Trophoblast cell (in vitro differentiated cells and primary cell): ENCODE results near the gene COBLL1.

Source experiments
- DNase-seq, 2 donors: peaks; one replicate each; pipeline ENCODE4 v3.0.0-alpha.2; 2016
- H2AFZ ChIP-seq: 2 replicates; pipeline ENCODE4 v1.6.1; 2013; ENCODE audit warnings: low read length, moderate library complexity, mild to moderate bottlenecking; ENCODE audit not compliant: insufficient read depth, poor library complexity
- H2AK5ac ChIP-seq: 2 replicates; pipeline ENCODE4 v1.6.1; 2013; ENCODE audit warnings: mild to moderate bottlenecking, low read length
- H2BK120ac ChIP-seq: 2 replicates; pipeline ENCODE4 v1.6.1; 2013; ENCODE audit warnings: low read length, mild to moderate bottlenecking, moderate library complexity; ENCODE audit not compliant: insufficient read depth, poor library complexity
- H2BK12ac ChIP-seq: 2 replicates; pipeline ENCODE4 v1.6.1; 2013; ENCODE audit warnings: mild to moderate bottlenecking, low read length, moderate library complexity
- H2BK5ac ChIP-seq: 2 replicates; pipeline ENCODE4 v1.6.1; 2013; ENCODE audit warnings: low read length, low read depth, moderate library complexity, mild to moderate bottlenecking; ENCODE audit not compliant: poor library complexity
- H3K14ac ChIP-seq: 2 replicates; pipeline ENCODE4 v1.6.1; 2013; ENCODE audit warnings: mild to moderate bottlenecking, low read length
- H3K18ac ChIP-seq: 2 replicates; pipeline ENCODE4 v1.6.1; 2013; ENCODE audit warnings: mild to moderate bottlenecking, low read length
- H3K23ac ChIP-seq: 2 replicates; pipeline ENCODE4 v1.6.1; 2013; ENCODE audit warnings: low read length
- H3K27ac ChIP-seq: 2 replicates; pipeline ENCODE4 v1.5.1; 2013; ENCODE audit warnings: low read depth, mild to moderate bottlenecking, inconsistent platforms, low read length, moderate library complexity
- H3K27me3 ChIP-seq: 2 replicates; pipeline ENCODE4 v1.6.1; 2013; ENCODE audit warnings: inconsistent platforms, mild to moderate bottlenecking, low read length, moderate library complexity; ENCODE audit not compliant: insufficient read depth
- H3K36me3 ChIP-seq, 2 experiments: 1 replicate in 1 of 2; 2 replicates in 1 of 2; pipeline ENCODE4 v1.6.1; 2013; ENCODE audit warnings: low read length in 2 of 2, mild to moderate bottlenecking in 2 of 2, moderate library complexity in 1 of 2; ENCODE audit not compliant: insufficient read depth in 2 of 2, control insufficient read depth in 1 of 2
- H3K4ac ChIP-seq: 2 replicates; pipeline ENCODE4 v1.6.1; 2013; ENCODE audit warnings: low read depth, mild to moderate bottlenecking, low read length, moderate library complexity
- H3K4me1 ChIP-seq, 2 experiments: 1 replicate in 1 of 2; 2 replicates in 1 of 2; pipeline ENCODE4 v1.6.1; 2013; ENCODE audit warnings: low read length in 2 of 2, mild to moderate bottlenecking in 2 of 2, moderate library complexity in 1 of 2; ENCODE audit not compliant: insufficient read depth in 2 of 2, control insufficient read depth in 1 of 2
- H3K4me2 ChIP-seq: 2 replicates; pipeline ENCODE4 v1.6.1; 2013; ENCODE audit warnings: inconsistent platforms, mild to moderate bottlenecking, low read length, moderate library complexity
- H3K4me3 ChIP-seq: 2 replicates; pipeline ENCODE4 v1.5.1; 2013; ENCODE audit warnings: mild to moderate bottlenecking, low read depth, low read length, inconsistent platforms
- H3K79me1 ChIP-seq: one replicate; pipeline ENCODE4 v1.6.1; 2013; ENCODE audit warnings: low read length
- H3K79me2 ChIP-seq: 2 replicates; pipeline ENCODE4 v1.6.1; 2013; ENCODE audit warnings: low read length, mild to moderate bottlenecking; ENCODE audit not compliant: control insufficient read depth, insufficient read depth, poor library complexity
- H3K9ac ChIP-seq: 2 replicates; pipeline ENCODE4 v1.6.1; 2013; ENCODE audit warnings: mild to moderate bottlenecking, low read length
- H3K9me3 ChIP-seq: 2 replicates; pipeline ENCODE4 v1.6.1; 2013; ENCODE audit warnings: low read depth, mild to moderate bottlenecking, control low read depth, inconsistent platforms, low read length; ENCODE audit not compliant: insufficient read depth
- H4K12ac ChIP-seq: 2 replicates; pipeline ENCODE4 v1.6.1; 2013; ENCODE audit warnings: low read depth, mild to moderate bottlenecking, low read length, moderate library complexity
- H4K8ac ChIP-seq: 2 replicates; pipeline ENCODE4 v1.6.1; 2013; ENCODE audit warnings: low read depth, mild to moderate bottlenecking, low read length, moderate library complexity
- H4K91ac ChIP-seq: one replicate; pipeline ENCODE4 v1.6.1; 2013; ENCODE audit warnings: low read depth, mild to moderate bottlenecking, low read length, moderate library complexity
- whole genome bisulfite sequencing: extraction: QIAGEN DNeasy Blood & Tissue Kit; methylation state at CpG from one replicate; pipeline ENCODE4 v1.1.7; 2013; ENCODE audit warnings: missing lambda C conversion rate; ENCODE audit not compliant: insufficient read length, insufficient coverage; ENCODE audit errors: extremely low coverage; 5-methylcytosine and 5-hydroxymethylcytosine counted together

COBLL1 gene

DNA sequence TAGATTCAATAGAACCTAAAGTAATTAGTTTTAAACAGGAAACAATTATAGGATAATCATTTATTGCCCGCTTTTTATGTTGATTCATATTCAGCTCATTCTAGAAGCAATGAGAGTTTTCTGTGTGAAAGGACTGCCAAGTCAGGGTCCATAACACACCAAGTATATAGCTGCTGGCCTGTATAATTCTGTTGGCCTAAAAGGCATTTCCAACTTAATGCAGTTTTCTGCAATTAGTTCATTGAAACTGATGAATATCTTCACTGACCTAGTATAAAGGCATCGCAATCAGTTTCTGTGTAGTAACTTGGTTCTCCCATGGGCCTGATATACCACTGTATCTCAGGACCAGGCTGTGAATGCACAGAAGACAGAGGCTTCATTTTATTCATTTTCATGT is 151.3 kb downstream of the COBLL1 start:
- no peak overlapping the region for H2BK120ac ChIP-seq
- H3K27me3 ChIP-seq, result no peaks in the 10 kb centered on the region
- no peak overlapping the region for H2AFZ ChIP-seq
- H4K12ac ChIP-seq, result no peak overlapping the region
- H3K4me1 ChIP-seq, result peaks cover 8 to 10% of the 10 kb centered on the region in 2 experiments
- H4K91ac ChIP-seq, result no peak overlapping the region
- no peak for DNase-seq
- no peak overlapping the region for H2BK5ac ChIP-seq
- no peak overlapping the region for H3K27ac ChIP-seq
- H2BK12ac ChIP-seq, result no peak overlapping the region
- H3K9ac ChIP-seq, result no peak overlapping the region
- no peaks in the 10 kb centered on the region for H3K79me2 ChIP-seq
- H3K14ac ChIP-seq, result no peak overlapping the region
- no peak overlapping the region for H3K4ac ChIP-seq
- H2AK5ac ChIP-seq, result no peak overlapping the region
- no peak overlapping the region for H3K4me3 ChIP-seq
- no peak overlapping the region for H3K18ac ChIP-seq
- H3K36me3 ChIP-seq, result peaks cover 5 to 6% of the 10 kb centered on the region in 2 experiments
- H4K8ac ChIP-seq, result no peak overlapping the region
- H3K4me2 ChIP-seq, result no peak overlapping the region
- no CpG with 5 or more reads among the region's 2 CpGs for WGBS
- peaks cover 2% of the 10 kb centered on the region for H3K79me1 ChIP-seq
- no peak overlapping the region for H3K23ac ChIP-seq
- H3K9me3 ChIP-seq, result no peaks in the 10 kb centered on the region

DNA sequence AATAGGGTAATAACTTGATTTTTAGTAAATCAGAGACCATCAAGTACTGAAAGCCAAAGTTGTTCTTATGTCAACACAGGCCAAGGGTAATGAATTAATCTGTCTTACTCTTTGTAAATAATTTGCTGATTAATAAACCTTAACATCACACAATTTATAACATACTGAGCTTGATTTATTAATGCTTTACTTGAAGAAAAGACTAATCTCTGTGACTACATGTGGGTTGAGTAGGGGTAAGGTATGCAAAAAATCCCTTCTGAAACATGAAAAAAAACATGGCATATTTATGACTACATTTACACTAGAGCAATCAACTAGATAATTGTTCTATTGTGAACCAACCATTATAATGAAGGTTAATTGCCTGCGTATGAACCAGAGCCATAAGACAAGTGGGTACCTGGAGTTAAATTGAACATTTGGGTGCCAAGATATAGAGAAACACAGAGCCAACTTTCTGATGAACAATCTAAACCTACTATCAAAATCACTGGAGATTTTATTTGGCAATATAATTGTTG is 152.7 kb downstream of the COBLL1 start:
- Histone ChIP-seq H3K9ac (no peak overlapping the region), H4K91ac (no peak overlapping the region), H4K12ac (no peak overlapping the region), H2BK120ac (no peak overlapping the region), H3K4me3 (no peak overlapping the region), H2BK12ac (no peak overlapping the region), H3K4me1 (peaks cover 0 to 4% of the 10 kb centered on the region in 2 experiments), H4K8ac (no peak overlapping the region), H2BK5ac (no peak overlapping the region), H3K36me3 (peaks cover 4% of the 10 kb centered on the region in 2 experiments), H3K14ac (no peak overlapping the region), H3K79me2 (no peaks in the 10 kb centered on the region), H2AFZ (no peak overlapping the region), H3K4me2 (no peak overlapping the region), H2AK5ac (no peak overlapping the region), H3K27me3 (no peaks in the 10 kb centered on the region), H3K18ac (no peak overlapping the region), H3K79me1 (no peaks in the 10 kb centered on the region), H3K23ac (no peak overlapping the region), H3K27ac (no peak overlapping the region), H3K4ac (no peak overlapping the region), H3K9me3 (no peaks in the 10 kb centered on the region)
- WGBS, result no CpG with 5 or more reads among the region's 1 CpG
- DNase-seq, result no peak

DNA sequence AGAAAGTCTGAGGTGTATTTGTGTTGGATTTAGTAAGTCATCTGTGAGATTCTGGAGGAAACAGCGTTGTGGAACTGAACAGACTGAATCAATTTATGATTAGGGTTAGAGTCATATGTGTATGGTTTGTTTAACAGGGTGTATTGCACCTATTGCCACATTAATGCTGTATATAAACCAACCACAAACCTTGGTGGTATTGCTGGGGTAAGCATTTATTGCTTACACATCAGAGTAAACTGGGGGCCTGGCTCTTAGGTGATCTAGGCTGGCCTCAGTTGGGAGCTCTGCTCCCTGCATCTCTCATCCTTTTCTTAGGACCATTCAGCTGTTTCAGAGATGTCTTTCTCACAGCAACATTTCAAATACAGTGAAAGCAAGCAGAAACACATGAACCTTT is 160.6 kb downstream of the COBLL1 start:
- no peaks in the 10 kb centered on the region for H3K79me1 ChIP-seq
- no peak overlapping the region for H2AFZ ChIP-seq
- no peak overlapping the region for H2BK5ac ChIP-seq
- DNase-seq, result no peak
- H3K18ac ChIP-seq, result no peak overlapping the region
- H3K23ac ChIP-seq, result no peak overlapping the region
- H2BK12ac ChIP-seq, result no peak overlapping the region
- H3K9ac ChIP-seq, result no peak overlapping the region
- no peaks in the 10 kb centered on the region for H3K4me1 ChIP-seq
- H3K9me3 ChIP-seq, result no peaks in the 10 kb centered on the region
- no peak overlapping the region for H4K12ac ChIP-seq
- no peak overlapping the region for H4K91ac ChIP-seq
- H3K4me3 ChIP-seq, result no peak overlapping the region
- H3K79me2 ChIP-seq, result no peaks in the 10 kb centered on the region
- H3K4ac ChIP-seq, result no peak overlapping the region
- no peak overlapping the region for H2AK5ac ChIP-seq
- WGBS, result no CpG with 5 or more reads among the region's 1 CpG
- H3K4me2 ChIP-seq, result no peak overlapping the region
- H3K27me3 ChIP-seq, result no peaks in the 10 kb centered on the region
- no peak overlapping the region for H4K8ac ChIP-seq
- H2BK120ac ChIP-seq, result no peak overlapping the region
- H3K36me3 ChIP-seq, result peaks cover 0 to 1% of the 10 kb centered on the region in 2 experiments
- H3K27ac ChIP-seq, result no peak overlapping the region
- no peak overlapping the region for H3K14ac ChIP-seq

DNA sequence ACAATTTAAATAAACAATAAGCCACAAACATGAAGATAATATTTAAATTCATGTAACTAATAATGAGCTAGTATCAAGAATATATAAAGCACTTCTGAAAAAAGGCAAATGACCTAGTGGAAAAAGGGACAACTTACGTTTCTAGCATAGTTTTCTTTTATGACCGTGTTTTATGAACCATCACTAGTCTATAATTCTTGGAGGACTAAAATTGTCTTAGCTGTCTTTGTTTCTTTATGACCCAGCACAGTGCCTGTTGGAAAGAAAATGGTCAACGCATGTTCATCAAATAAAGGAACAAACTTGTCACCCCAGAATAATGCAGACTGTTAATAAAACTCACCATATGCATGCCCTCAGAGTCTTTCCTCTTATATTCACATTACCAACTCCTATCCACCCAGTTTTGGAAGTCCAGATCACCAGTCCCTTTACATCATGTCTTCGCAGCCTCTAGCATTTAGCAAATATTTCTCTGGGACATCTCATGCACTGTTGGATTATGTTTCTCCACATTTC is 162.9 kb downstream of the COBLL1 start:
- H3K9me3 ChIP-seq, result no peaks in the 10 kb centered on the region
- WGBS, result no CpG with 5 or more reads among the region's 4 CpGs
- H3K9ac ChIP-seq, result no peak overlapping the region
- no peak overlapping the region for H2BK120ac ChIP-seq
- no peak overlapping the region for H4K91ac ChIP-seq
- no peaks in the 10 kb centered on the region for H3K79me2 ChIP-seq
- no peak for DNase-seq
- no peak overlapping the region for H2AFZ ChIP-seq
- H3K27ac ChIP-seq, result no peak overlapping the region
- no peak overlapping the region for H4K12ac ChIP-seq
- H3K23ac ChIP-seq, result no peak overlapping the region
- no peaks in the 10 kb centered on the region for H3K36me3 ChIP-seq
- no peaks in the 10 kb centered on the region for H3K4me1 ChIP-seq
- no peak overlapping the region for H4K8ac ChIP-seq
- no peak overlapping the region for H2BK5ac ChIP-seq
- no peak overlapping the region for H3K4ac ChIP-seq
- no peak overlapping the region for H3K14ac ChIP-seq
- H3K4me2 ChIP-seq, result no peak overlapping the region
- H2AK5ac ChIP-seq, result no peak overlapping the region
- H3K4me3 ChIP-seq, result no peak overlapping the region
- no peak overlapping the region for H2BK12ac ChIP-seq
- no peaks in the 10 kb centered on the region for H3K79me1 ChIP-seq
- no peaks in the 10 kb centered on the region for H3K27me3 ChIP-seq
- no peak overlapping the region for H3K18ac ChIP-seq
